CD14-positive monocyte (primary cell): ENCODE measurements around the gene THAP7. TPM values are rescaled to one million over a fixed set of nuclear protein-coding genes. Genes with fewer than 3 reads are reported as not detected.

Source experiments
- DNase-seq, 3 donors: peaks; one replicate each; pipeline ENCODE4 v3.0.0-alpha.2; 2011 to 2022
- H2AFZ ChIP-seq: 2 replicates; pipeline ENCODE4 v1.6.0; 2012; ENCODE audit warnings: mild to moderate bottlenecking, low read depth, low read length, inconsistent platforms; ENCODE audit not compliant: insufficient read depth, poor library complexity, severe bottlenecking
- H3K27ac ChIP-seq, 2 donors: 1 replicate in 1 of 2; 2 replicates in 1 of 2; pipeline ENCODE4 v1.5.1; 2012 to 2013; ENCODE audit warnings: low read length in 2 of 2, control low read depth in 1 of 2, inconsistent platforms in 1 of 2, low read depth in 1 of 2, mild to moderate bottlenecking in 1 of 2
- H3K27me3 ChIP-seq, 2 donors: one replicate each; pipeline versions ENCODE4 v1.6.0 to v1.6.1; 2011 to 2013; ENCODE audit warnings: low read length in 2 of 2; ENCODE audit not compliant: control insufficient read depth in 2 of 2, insufficient read depth in 2 of 2
- H3K36me3 ChIP-seq, 2 donors: replicated peaks in 1 of 2; 1 replicate in 1 of 2; 2 replicates in 1 of 2; pipeline versions ENCODE4 v1.5.1 to v1.6.1; 2012 to 2013; ENCODE audit warnings: low read length in 2 of 2, control low read depth in 1 of 2, inconsistent platforms in 1 of 2, mild to moderate bottlenecking in 1 of 2; ENCODE audit not compliant: insufficient read depth in 2 of 2, control insufficient read depth in 1 of 2
- H3K4me1 ChIP-seq, 2 donors: 1 replicate in 1 of 2; 2 replicates in 1 of 2; pipeline versions ENCODE4 v1.5.1 to v1.6.1; 2012 to 2013; ENCODE audit warnings: low read length in 2 of 2, control low read depth in 1 of 2, inconsistent platforms in 1 of 2, mild to moderate bottlenecking in 1 of 2, moderate library complexity in 1 of 2; ENCODE audit not compliant: insufficient read depth in 2 of 2, control insufficient read depth in 1 of 2
- H3K4me2 ChIP-seq: replicated peaks from 2 replicates; pipeline ENCODE3; 2012; ENCODE audit warnings: low read length, moderate library complexity, mild to moderate bottlenecking; ENCODE audit not compliant: poor library complexity, severe bottlenecking; ENCODE audit errors: extremely low read depth
- H3K4me3 ChIP-seq, 3 experiments: fragments of 200-600 bp in 1 of 3; sonication (generic) in 1 of 3; replicated peaks in 1 of 3; 1 replicate in 2 of 3; 2 replicates in 1 of 3; pipeline ENCODE4 v1.5.1; 2011 to 2013; ENCODE audit warnings: low read length in 3 of 3, mild to moderate bottlenecking in 3 of 3, control low read depth in 2 of 3, low read depth in 2 of 3, inconsistent platforms in 1 of 3, moderate library complexity in 1 of 3
- H3K79me2 ChIP-seq: 2 replicates; pipeline ENCODE4 v1.6.0; 2012; ENCODE audit warnings: mild to moderate bottlenecking, control low read depth, inconsistent platforms, low read length, moderate library complexity; ENCODE audit not compliant: insufficient read depth
- H3K9ac ChIP-seq: 2 replicates; pipeline ENCODE4 v1.6.0; 2017; ENCODE audit warnings: low read length, mild to moderate bottlenecking; ENCODE audit not compliant: insufficient read depth, poor library complexity, severe bottlenecking
- H3K9me3 ChIP-seq, 2 donors: replicated peaks in 1 of 2; 1 replicate in 1 of 2; 2 replicates in 1 of 2; pipeline versions ENCODE4 v1.5.1 to v1.6.1; 2012 to 2013; ENCODE audit warnings: low read length in 2 of 2, control low read depth in 1 of 2; ENCODE audit not compliant: control insufficient read depth in 1 of 2, insufficient read depth in 1 of 2
- H4K20me1 ChIP-seq: 2 replicates; pipeline ENCODE4 v1.6.0; 2012; ENCODE audit warnings: mild to moderate bottlenecking, low read length, control low read depth, moderate library complexity; ENCODE audit not compliant: insufficient read depth
- H3K27ac Mint-ChIP-seq, 7 donors: one replicate each; pipeline ENCODE4 v1.8.0; 2020; ENCODE audit warnings: mild to moderate bottlenecking in 7 of 7, mixed read lengths in 7 of 7, moderate library complexity in 6 of 7, inconsistent platforms in 2 of 7
- H3K27me3 Mint-ChIP-seq, 3 donors: one replicate each; pipeline ENCODE4 v1.8.0; 2021 to 2022; ENCODE audit warnings: low read depth in 3 of 3, mild to moderate bottlenecking in 3 of 3, mixed read lengths in 3 of 3, moderate library complexity in 3 of 3, inconsistent platforms in 1 of 3
- H3K36me3 Mint-ChIP-seq, 2 donors: one replicate each; pipeline ENCODE4 v1.8.0; 2020; ENCODE audit warnings: mixed read lengths in 2 of 2, inconsistent platforms in 1 of 2, mild to moderate bottlenecking in 1 of 2
- H3K4me1 Mint-ChIP-seq: one replicate; pipeline ENCODE4 v1.8.0; 2020; ENCODE audit warnings: mild to moderate bottlenecking, mixed read lengths
- H3K4me3 Mint-ChIP-seq, 2 donors: one replicate each; pipeline ENCODE4 v1.8.0; 2020; ENCODE audit warnings: mild to moderate bottlenecking in 2 of 2, mixed read lengths in 2 of 2, moderate library complexity in 1 of 2
- H3K9me3 Mint-ChIP-seq, 7 donors: one replicate each; pipeline ENCODE4 v1.8.0; 2020 to 2022; ENCODE audit warnings: mixed read lengths in 7 of 7, mild to moderate bottlenecking in 6 of 7, moderate library complexity in 6 of 7, inconsistent platforms in 2 of 7
- CTCF ChIP-seq: fragments of 200-600 bp; IDR thresholded peaks from one replicate; pipeline ENCODE4 v1.8.0; 2022; ENCODE audit warnings: antibody characterized with exemption, mild to moderate bottlenecking
- WGBS: methylation state at CpG from one replicate; pipeline ENCODE4 v1.1.5; 2013; ENCODE audit warnings: missing lambda C conversion rate; ENCODE audit not compliant: insufficient coverage; 5-methylcytosine and 5-hydroxymethylcytosine counted together
- intact Hi-C, 2 donors: fragments of 100-400 bp; cut with micrococcal nuclease; formaldehyde crosslinking; loops; one replicate each; pipeline versions ENCODE4 v1.15.0 to v1.15.1; 2023
- polyA plus RNA-seq, 3 donors: library from polyadenylated mRNA; depleted of rRNA in 1 of 3; unstranded in 2 of 3; stranded (reverse) in 1 of 3; fragments of 300-500 nt in 2 of 3; fragments of >200 nt in 1 of 3; fragmentation: Illumina TruSeq in 2 of 3; gene quantifications; 1 replicate in 2 of 3; 2 replicates in 1 of 3; pipeline ENCODE4 v1.2.3, GENCODE V29; 2012 to 2021

THAP7 gene
- polyA plus RNA-seq, 3 donors: 18.4 to 22.9 (median 19.8) TPM

- H3K27ac Mint-ChIP-seq: peak overlapping the region; percentile 21 to 81 (median 54)
- no peaks in the 10 kb centered on the region for H3K9me3 Mint-ChIP-seq
- H3K4me1 ChIP-seq: peaks cover 20 to 34% of the 10 kb centered on the region in 2 donors
- H3K27me3 ChIP-seq: no peaks in the 10 kb centered on the region
- no peaks in the 10 kb centered on the region for H3K27me3 Mint-ChIP-seq
- peak overlapping the region; percentile 89 for H3K9ac ChIP-seq
- H3K4me1 Mint-ChIP-seq: peaks cover 31% of the 10 kb centered on the region
- intact Hi-C loops: loop anchor here (5.0 to 10.0 kb wide), 2 partner anchors 34 to 72 kb away; no protein-coding TSS in a partner anchor
- peaks cover 37 to 41% of the 10 kb centered on the region in 2 donors for H3K36me3 Mint-ChIP-seq
- peak overlapping the region; percentile 87 for H3K4me3 Mint-ChIP-seq
- peak overlapping the region; percentile 81 to 99 (median 98) for H3K4me3 ChIP-seq
- peak overlapping the region; percentile 98 for H3K4me2 ChIP-seq
- TF ChIP-seq CTCF: no peak
- peak overlapping the region; percentile 99 for H2AFZ ChIP-seq
- WGBS: 51% methylated on average over 27 of the region's 27 CpGs
- H4K20me1 ChIP-seq: peaks cover 36% of the 10 kb centered on the region
- peak overlapping the region; percentile 9 to 87 for H3K27ac ChIP-seq
- peaks cover 68% of the 10 kb centered on the region for H3K79me2 ChIP-seq
- H3K36me3 ChIP-seq: peaks cover 22 to 37% of the 10 kb centered on the region in 2 donors
- no peaks in the 10 kb centered on the region for H3K9me3 ChIP-seq
- DNase-seq: peak in 2 of 3 donors; percentile 32 to 38
Measured at GRCh38 chr22:20956258-20957101, 45.4 kb downstream of the THAP7 start.

GRCh38 chr22:20955548-20955947 is 46.4 kb downstream of the THAP7 start:
- Mint-ChIP-seq H3K27ac (no peak overlapping the region), H3K36me3 (peaks cover 43 to 45% of the 10 kb centered on the region in 2 donors), H3K27me3 (no peaks in the 10 kb centered on the region), H3K4me1 (peaks cover 31% of the 10 kb centered on the region), H3K4me3 (no peak overlapping the region), H3K9me3 (no peaks in the 10 kb centered on the region)
- Histone ChIP-seq H3K9ac (no peak overlapping the region), H4K20me1 (peaks cover 45% of the 10 kb centered on the region), H3K4me2 (no peak overlapping the region), H3K9me3 (no peaks in the 10 kb centered on the region), H3K4me3 (no peak overlapping the region), H3K27ac (no peak overlapping the region), H3K79me2 (peaks cover 78% of the 10 kb centered on the region), H3K4me1 (peaks cover 18 to 32% of the 10 kb centered on the region in 2 donors), H2AFZ (no peak overlapping the region), H3K27me3 (no peaks in the 10 kb centered on the region), H3K36me3 (peaks cover 31 to 46% of the 10 kb centered on the region in 2 donors)
- intact Hi-C loops: loop anchor here (5.0 to 10.0 kb wide), 2 partner anchors 33 to 71 kb away; no protein-coding TSS in a partner anchor
- 100% methylated on average over 1 of the region's 7 CpGs for WGBS
- no peak for TF ChIP-seq CTCF
- no peak for DNase-seq
